GM12878 (cell line): ENCODE measurements around the gene BOLA2B. TPM values are rescaled to one million over a fixed set of nuclear protein-coding genes. Genes with fewer than 3 reads are reported as not detected.
A peak's percentile ranks its signal among the peaks of the same experiment; 100 is the strongest.

Experiments
- ATAC-seq: fragments of 200-7000 bp; cut with Tn5 transposase; 3 replicates; pipeline ENCODE4 v1.9.1; 2020; ENCODE audit warnings: mild to moderate bottlenecking, moderate library complexity
- BruUV-seq: library from RNA; stranded (reverse); fragments of 400-500 nt; replicated peaks from 2 replicates; lab custom pipeline; 2021; lab: Mats Ljungman, UMichigan
- CTCF ChIA-PET: fragments of 300-600 bp; sonication (Branson Sonifier 250); formaldehyde crosslinking; extraction: SDS; loops from one replicate; lab custom pipeline; 2021; ENCODE audit warnings: inconsistent platforms; lab: Yijun Ruan, JAX
- POLR2A ChIA-PET: fragments of 350-600 bp; formaldehyde crosslinking; extraction: SDS; loops from one replicate; lab custom pipeline; 2021; ENCODE audit warnings: inconsistent platforms; lab: Charles Lee
- RAD21 ChIA-PET: fragments of 300-600 bp; sonication (Branson Sonifier 250); formaldehyde crosslinking; loops from one replicate; lab custom pipeline; 2023; ENCODE audit warnings: antibody characterized with exemption; ENCODE audit not compliant: unreplicated experiment; lab: Charles Lee
- SMC1A ChIA-PET: fragments of 300-600 bp; sonication (Branson Sonifier 250); formaldehyde crosslinking; loops from one replicate; lab custom pipeline; 2023; ENCODE audit not compliant: unreplicated experiment, uncharacterized antibody; lab: Charles Lee
- DNase-seq: peaks from one replicate; pipeline ENCODE4 v3.0.0-alpha.2; 2011; ENCODE audit warnings: low read depth, low spot score
- FAIRE-seq: peaks from 3 replicates; lab custom pipeline; 2011; peaks lifted over from hg19 to GRCh38; lab: Jason Lieb, UNC
- H2AFZ ChIP-seq: 2 replicates; pipeline ENCODE4 v1.6.0; 2011; ENCODE audit warnings: low read depth, low read length, control low read depth; ENCODE audit not compliant: control insufficient read depth
- H3K27ac ChIP-seq: 2 replicates; pipeline ENCODE4 v1.5.1; 2011; ENCODE audit warnings: control low read depth; ENCODE audit not compliant: control insufficient read depth, insufficient read depth
- H3K27me3 ChIP-seq, 2 experiments: replicated peaks in 1 of 2; 2 replicates each; pipeline versions ENCODE4 v1.6.0 to v1.6.1; 2011; ENCODE audit warnings: low read length in 1 of 2; ENCODE audit not compliant: control insufficient read depth in 2 of 2, insufficient read depth in 2 of 2
- H3K36me3 ChIP-seq, 2 experiments: 2 replicates each; pipeline ENCODE4 v1.5.1; 2011; ENCODE audit warnings: low read length in 1 of 2; ENCODE audit not compliant: control insufficient read depth in 2 of 2, insufficient read depth in 2 of 2
- H3K4me1 ChIP-seq: 2 replicates; pipeline ENCODE4 v1.6.1; 2011; ENCODE audit warnings: mild to moderate bottlenecking, low read length, moderate library complexity, mixed read lengths; ENCODE audit not compliant: control insufficient read depth, insufficient read depth
- H3K4me2 ChIP-seq: 2 replicates; pipeline ENCODE4 v1.6.0; 2011; ENCODE audit warnings: control low read depth; ENCODE audit not compliant: control insufficient read depth, insufficient read depth
- H3K4me3 ChIP-seq: fragments of 200-600 bp; sonication (generic); 2 replicates; pipeline ENCODE4 v1.5.1; 2016
- H3K79me2 ChIP-seq: 2 replicates; pipeline ENCODE4 v1.6.0; 2011; ENCODE audit warnings: low read length; ENCODE audit not compliant: control insufficient read depth, insufficient read depth
- H3K9ac ChIP-seq: 2 replicates; pipeline ENCODE4 v1.8.0; 2011; ENCODE audit warnings: low read length, control low read depth, mixed read lengths; ENCODE audit not compliant: control insufficient read depth, insufficient read depth
- H3K9me3 ChIP-seq: replicated peaks from 3 replicates; pipeline ENCODE4 v1.5.1; 2011; ENCODE audit warnings: mild to moderate bottlenecking, low read length; ENCODE audit not compliant: control insufficient read depth, insufficient read depth
- H4K20me1 ChIP-seq: 2 replicates; pipeline ENCODE4 v1.6.0; 2011; ENCODE audit not compliant: control insufficient read depth, insufficient read depth
- EZH2 ChIP-seq: IDR thresholded peaks from 2 replicates; pipeline ENCODE4 v1.6.1; 2012; ENCODE audit warnings: low read depth, mild to moderate bottlenecking, control low read depth, inconsistent platforms, low read length, borderline replicate concordance; ENCODE audit not compliant: control insufficient read depth
- MYC ChIP-seq: IDR thresholded peaks from 2 replicates; pipeline ENCODE4 v1.6.1; 2011; ENCODE audit warnings: mild to moderate bottlenecking, low read length, moderate library complexity, inconsistent platforms; ENCODE audit not compliant: insufficient read depth, insufficient replicate concordance, insufficient read length, severe bottlenecking
- PAX5 ChIP-seq: IDR thresholded peaks from 2 replicates; pipeline ENCODE4 v1.6.1; 2011; ENCODE audit warnings: low read depth, low read length, borderline replicate concordance
- POU2F2 ChIP-seq: IDR thresholded peaks from 3 replicates; pipeline ENCODE4 v1.6.1; 2011; ENCODE audit warnings: low read depth, mild to moderate bottlenecking, low read length, borderline replicate concordance
- RAD51 ChIP-seq: fragments of 450-650 bp; IDR thresholded peaks from 2 replicates; pipeline ENCODE4 v1.6.1; 2016; ENCODE audit warnings: moderate library complexity, mild to moderate bottlenecking, inconsistent platforms
- RCOR1 ChIP-seq: conservative IDR thresholded peaks from 2 replicates; pipeline ENCODE4 v1.6.1; 2012; ENCODE audit warnings: low read depth, low read length, improper control_type of control experiment
- RELB ChIP-seq: fragments of 450-650 bp; IDR thresholded peaks from 2 replicates; pipeline ENCODE4 v1.6.1; 2017; ENCODE audit warnings: low read depth, mild to moderate bottlenecking, moderate library complexity
- SREBF1 ChIP-seq: IDR thresholded peaks from 2 replicates; pipeline ENCODE4 v1.6.1; 2012; ENCODE audit warnings: mild to moderate bottlenecking, low read length
- STAT1 ChIP-seq: fragments of 450-650 bp; conservative IDR thresholded peaks from 2 replicates; pipeline ENCODE4 v1.6.1; 2014; ENCODE audit warnings: antibody characterized with exemption, mild to moderate bottlenecking
- SUZ12 ChIP-seq: fragments of 200-600 bp; sonication (generic); IDR thresholded peaks from one replicate; pipeline ENCODE4 v1.6.1; 2018; ENCODE audit warnings: antibody characterized with exemption, mild to moderate bottlenecking; ENCODE audit not compliant: unreplicated experiment
- TCF3 ChIP-seq: IDR thresholded peaks from 2 replicates; pipeline ENCODE4 v1.6.1; 2012; ENCODE audit warnings: low read depth, mild to moderate bottlenecking, low read length, borderline replicate concordance; ENCODE audit not compliant: insufficient read depth
- ZBTB33 ChIP-seq: fragments of 450-650 bp; IDR thresholded peaks from 2 replicates; pipeline ENCODE4 v1.6.1; 2017; ENCODE audit warnings: mild to moderate bottlenecking
- ZBTB4 ChIP-seq: fragments of 450-650 bp; formaldehyde crosslinking; IDR thresholded peaks from 2 replicates; pipeline ENCODE4 v1.4.0; 2022; ENCODE audit warnings: mild to moderate bottlenecking, moderate library complexity
- ZNF622 ChIP-seq: fragments of 450-650 bp; IDR thresholded peaks from 2 replicates; pipeline ENCODE4 v1.6.1; 2017; ENCODE audit warnings: mild to moderate bottlenecking, inconsistent platforms
- WGBS: methylation state at CpG from one replicate; pipeline ENCODE4 v1.1.6; 2016; ENCODE audit warnings: low lambda C conversion rate; ENCODE audit not compliant: insufficient replicate concordance, insufficient coverage; ENCODE audit errors: missing lambda C conversion rate; 5-methylcytosine and 5-hydroxymethylcytosine counted together
- in situ Hi-C: fragments of 300-500 bp; cut with MboI; formaldehyde crosslinking; loops from 9 replicates; pipeline ENCODE4 v1.14.3; 2018; ENCODE audit warnings: mixed read lengths
- intact Hi-C: fragments of 100-400 bp; cut with micrococcal nuclease; formaldehyde crosslinking; loops from one replicate; pipeline ENCODE4 v1.14.2; 2022; ENCODE audit not compliant: unreplicated experiment
- polyA plus RNA-seq, 11 experiments: library from polyadenylated mRNA; depleted of rRNA in 4 of 11; unstranded in 6 of 11; stranded (reverse) in 5 of 11; fragments of >200 nt; fragmentation: Nextera tagmentation in 4 of 11; fragmentation: Illumina TruSeq in 1 of 11; extraction: Ambion mirVana in 4 of 11; extraction: Trizol in 1 of 11; gene quantifications; 1 replicate in 1 of 11; 2 replicates in 10 of 11; pipeline versions ENCODE4 v1.2.1 to v1.2.3, GENCODE V29; 2011 to 2016; ENCODE audit warnings: inconsistent platforms in 2 of 11, missing spikeins in 2 of 11, low read depth in 1 of 11
- total RNA-seq, 4 experiments: library from RNA; depleted of rRNA in 3 of 4; stranded (reverse); fragments of >200 nt in 3 of 4; fragmentation: Illumina TruSeq in 1 of 4; extraction: Trizol in 1 of 4; gene quantifications; 2 replicates each; pipeline versions ENCODE4 v1.2.1 to v1.2.3, GENCODE V29; 2013 to 2021

Gene BOLA2B
- total and polyA plus RNA-seq, 10 of the 15 experiments (the other 5 are each of a cell fraction or from before 2014, with no cell fraction given): 39.9 to 292 (median 130) TPM

- TF ChIP-seq TCF3 (no peak), STAT1 (no peak), EZH2 (no peak)
These were observed 49.4 kb downstream of the BOLA2B start (continued) for GRCh38 chr16:30144017-30144416.

GRCh38 chr16:30143347-30143702 is 50.1 kb downstream of the BOLA2B start:
- no peak for DNase-seq
- TF ChIP-seq ZNF622 (no peak), PAX5 (no peak), POU2F2 (no peak), MYC (no peak), SREBF1 (no peak), RAD51 (no peak), SUZ12 (no peak), RCOR1 (no peak), ZBTB33 (no peak), ZBTB4 (no peak), RELB (no peak)
- TF ChIP-seq, all 136 proteins: peak for 0
- H2AFZ ChIP-seq: no peak overlapping the region
- ATAC-seq (peak; percentile 14; the same call in 2 of the 3 replicates), FAIRE-seq (no peak)
- ChIA-PET POLR2A (interaction anchor here (0.6 to 1.7 kb wide), 5 partner anchors 10 to 515 kb away, joined by 3 to 4 read pairs (median 3); partner anchors contain the start of gene FBRS), CTCF (interaction anchor here (0.7 to 2.8 kb wide), 12 partner anchors 10 to 274 kb away, joined by 3 to 25 read pairs (median 5); partner anchors contain the start of genes CORO1A, TBX6 and ZNF771), RAD21 (interaction anchor here (0.7 to 1.2 kb wide), 13 partner anchors 12 to 491 kb away, joined by 3 to 7 read pairs (median 4); partner anchors contain the start of genes DCTPP1 and ZNF771), SMC1A (interaction anchor here (0.7 to 1.4 kb wide), 11 partner anchors 8 to 422 kb away, joined by 3 to 8 read pairs (median 4); partner anchors contain the start of gene CORO1A)
- H3K4me1 ChIP-seq: peaks cover 6% of the 10 kb centered on the region; the same call in 1 of the 2 replicates
- BruUV-seq: no TSS peak
- no peaks in the 10 kb centered on the region for H4K20me1 ChIP-seq
- no peak overlapping the region for H3K27ac ChIP-seq
- intact Hi-C loops (no loop called here), in situ Hi-C loops (no loop called here)
- no peak overlapping the region for H3K4me3 ChIP-seq
- 11% methylated on average over 2 of the region's 2 CpGs for WGBS
- no peaks in the 10 kb centered on the region for H3K79me2 ChIP-seq
- H3K36me3 ChIP-seq: no peaks in the 10 kb centered on the region
- H3K9ac ChIP-seq: no peak overlapping the region
- H3K27me3 ChIP-seq: no peaks in the 10 kb centered on the region
- no peak overlapping the region for H3K4me2 ChIP-seq
- H3K9me3 ChIP-seq: no peaks in the 10 kb centered on the region
